Neural progenitor cell (in vitro differentiated cells): ENCODE measurements around the gene RHCG. TPM values are rescaled to one million over a fixed set of nuclear protein-coding genes. Genes with fewer than 3 reads are reported as not detected.

Experiments
- DNase-seq: peaks from one replicate; pipeline ENCODE4 v3.0.0-alpha.2; 2016; ENCODE audit warnings: low spot score
- H2AFZ ChIP-seq: fragments of 200-600 bp; sonication (generic); replicated peaks from 2 replicates; pipeline ENCODE4 v1.6.1; 2016; ENCODE audit warnings: antibody characterized with exemption
- H3F3A ChIP-seq: fragments of 200-600 bp; sonication (generic); 2 replicates; pipeline ENCODE4 v1.6.1; 2016; ENCODE audit warnings: antibody characterized with exemption, low read depth
- H3K27ac ChIP-seq: fragments of 200-600 bp; sonication (generic); 2 replicates; pipeline ENCODE4 v1.5.1; 2016; ENCODE audit warnings: mild to moderate bottlenecking
- H3K27me3 ChIP-seq: fragments of 200-600 bp; sonication (generic); 2 replicates; pipeline ENCODE4 v1.6.1; 2016; ENCODE audit warnings: mild to moderate bottlenecking, moderate library complexity
- H3K36me3 ChIP-seq: fragments of 200-600 bp; sonication (generic); 2 replicates; pipeline ENCODE4 v1.5.1; 2016
- H3K4me1 ChIP-seq: fragments of 200-600 bp; sonication (generic); 2 replicates; pipeline ENCODE4 v1.6.1; 2016; ENCODE audit warnings: mixed run types
- H3K4me2 ChIP-seq: fragments of 200-600 bp; sonication (generic); 2 replicates; pipeline ENCODE4 v1.6.1; 2016
- H3K4me3 ChIP-seq: fragments of 200-600 bp; sonication (generic); 2 replicates; pipeline ENCODE4 v1.5.1; 2016
- H3K79me2 ChIP-seq: fragments of 200-600 bp; sonication (generic); 2 replicates; pipeline ENCODE4 v1.6.1; 2016; ENCODE audit warnings: low read depth
- H3K9ac ChIP-seq: fragments of 200-600 bp; sonication (generic); 2 replicates; pipeline ENCODE4 v1.6.1; 2016
- H3K9me3 ChIP-seq: fragments of 200-600 bp; sonication (generic); 2 replicates; pipeline ENCODE4 v1.5.1; 2016; ENCODE audit warnings: low read depth
- H4K20me1 ChIP-seq: fragments of 200-600 bp; sonication (generic); 2 replicates; pipeline ENCODE4 v1.6.1; 2016; ENCODE audit warnings: low read depth
- H3K27ac Mint-ChIP-seq: 3 replicates; pipeline ENCODE4 v1.8.0; 2021; ENCODE audit warnings: mixed read lengths
- H3K27me3 Mint-ChIP-seq: 2 replicates; pipeline ENCODE4 v1.8.0; 2022; ENCODE audit warnings: low read depth, mild to moderate bottlenecking, inconsistent platforms, moderate library complexity, mixed read lengths; ENCODE audit not compliant: insufficient read depth
- H3K36me3 Mint-ChIP-seq: 3 replicates; pipeline ENCODE4 v1.8.0; 2021; ENCODE audit warnings: mixed read lengths
- H3K4me1 Mint-ChIP-seq: 3 replicates; pipeline ENCODE4 v1.8.0; 2021; ENCODE audit warnings: mixed read lengths
- H3K4me3 Mint-ChIP-seq: 3 replicates; pipeline ENCODE4 v1.8.0; 2021; ENCODE audit warnings: mild to moderate bottlenecking, moderate library complexity, mixed read lengths
- H3K9me3 Mint-ChIP-seq: 3 replicates; pipeline ENCODE4 v1.8.0; 2020; ENCODE audit warnings: mixed read lengths
- CTCF ChIP-seq: fragments of 200-600 bp; sonication (generic); IDR thresholded peaks from 2 replicates; pipeline ENCODE4 v1.5.1; 2017; ENCODE audit warnings: antibody characterized with exemption, mild to moderate bottlenecking
- EZH2 ChIP-seq: fragments of 200-600 bp; sonication (generic); IDR thresholded peaks from 2 replicates; pipeline ENCODE4 v1.6.1; 2017; ENCODE audit warnings: antibody characterized with exemption, mild to moderate bottlenecking, moderate library complexity
- EZH2phosphoT487 ChIP-seq: fragments of 200-600 bp; sonication (generic); IDR thresholded peaks from 2 replicates; pipeline ENCODE4 v1.6.1; 2017; ENCODE audit warnings: antibody characterized with exemption
- total RNA-seq: library from RNA; depleted of rRNA; stranded (reverse); fragments of >200 nt; gene quantifications from 2 replicates; pipeline ENCODE4 v1.2.3, GENCODE V29; 2015; ENCODE audit warnings: low replicate concordance

RHCG gene
- total RNA-seq, 1 donor from 2014 or later: not detected

- Histone ChIP-seq H3K36me3 (no peaks in the 10 kb centered on the region), H3K4me2 (no peak overlapping the region), H3K27ac (no peak overlapping the region), H3K4me3 (no peak overlapping the region), H3K27me3 (peaks cover 83% of the 10 kb centered on the region), H3F3A (no peaks in the 10 kb centered on the region), H3K9me3 (no peaks in the 10 kb centered on the region), H3K9ac (no peak overlapping the region), H3K4me1 (no peaks in the 10 kb centered on the region), H2AFZ (no peak overlapping the region), H4K20me1 (no peaks in the 10 kb centered on the region), H3K79me2 (no peaks in the 10 kb centered on the region)
- Mint-ChIP-seq H3K9me3 (no peaks in the 10 kb centered on the region), H3K27ac (no peak overlapping the region), H3K4me1 (no peaks in the 10 kb centered on the region), H3K36me3 (no peaks in the 10 kb centered on the region), H3K4me3 (no peak overlapping the region), H3K27me3 (peaks cover 22% of the 10 kb centered on the region)
- TF ChIP-seq CTCF (no peak), EZH2phosphoT487 (no peak), EZH2 (no peak)
- no peak for DNase-seq
Observed at GRCh38 chr15:89490081-89490813, 6.1 kb downstream of the RHCG start.

- H3K27me3 Mint-ChIP-seq: peaks cover 19% of the 10 kb centered on the region
- H3K79me2 ChIP-seq: no peaks in the 10 kb centered on the region
- H3K4me3 Mint-ChIP-seq: no peak overlapping the region
- H3K9me3 ChIP-seq: no peaks in the 10 kb centered on the region
- no peak overlapping the region for H3K27ac Mint-ChIP-seq
- no peak overlapping the region for H2AFZ ChIP-seq
- H3K27ac ChIP-seq: no peak overlapping the region
- H3K4me1 Mint-ChIP-seq: no peaks in the 10 kb centered on the region
- H3F3A ChIP-seq: no peaks in the 10 kb centered on the region
- H4K20me1 ChIP-seq: no peaks in the 10 kb centered on the region
- no peak overlapping the region for H3K9ac ChIP-seq
- no peaks in the 10 kb centered on the region for H3K9me3 Mint-ChIP-seq
- H3K4me3 ChIP-seq: no peak overlapping the region
- TF ChIP-seq EZH2phosphoT487 (no peak), EZH2 (no peak), CTCF (no peak)
- no peaks in the 10 kb centered on the region for H3K36me3 ChIP-seq
- H3K36me3 Mint-ChIP-seq: no peaks in the 10 kb centered on the region
- no peak for DNase-seq
- H3K27me3 ChIP-seq: peaks cover 83% of the 10 kb centered on the region
- no peaks in the 10 kb centered on the region for H3K4me1 ChIP-seq
- no peak overlapping the region for H3K4me2 ChIP-seq
Observed at GRCh38 chr15:89489376-89489775, 7.0 kb downstream of the RHCG start.

- no peak for TF ChIP-seq EZH2phosphoT487
- no peak for TF ChIP-seq EZH2
- TF ChIP-seq CTCF: no peak
- no peak for DNase-seq
- no peaks in the 10 kb centered on the region for H3K36me3 Mint-ChIP-seq
- no peaks in the 10 kb centered on the region for H4K20me1 ChIP-seq
- H3K79me2 ChIP-seq: no peaks in the 10 kb centered on the region
- H3K4me1 Mint-ChIP-seq: no peaks in the 10 kb centered on the region
- no peaks in the 10 kb centered on the region for H3K9me3 ChIP-seq
- peaks cover 82% of the 10 kb centered on the region for H3K27me3 ChIP-seq
- no peaks in the 10 kb centered on the region for H3F3A ChIP-seq
- H3K9me3 Mint-ChIP-seq: no peaks in the 10 kb centered on the region
- no peak overlapping the region for H2AFZ ChIP-seq
- H3K9ac ChIP-seq: no peak overlapping the region
- no peaks in the 10 kb centered on the region for H3K36me3 ChIP-seq
- H3K27ac Mint-ChIP-seq: no peak overlapping the region
- H3K27me3 Mint-ChIP-seq: peaks cover 17% of the 10 kb centered on the region
- no peak overlapping the region for H3K4me3 ChIP-seq
- no peak overlapping the region for H3K4me2 ChIP-seq
- no peaks in the 10 kb centered on the region for H3K4me1 ChIP-seq
- H3K4me3 Mint-ChIP-seq: no peak overlapping the region
- no peak overlapping the region for H3K27ac ChIP-seq
Observed at GRCh38 chr15:89487791-89488190, 8.6 kb downstream of the RHCG start.
